B cell (primary cell): ENCODE results near the gene CCDC87.

Experiments used
- CTCF ChIP-seq: fragments of 200-600 bp; IDR thresholded peaks from one replicate; pipeline ENCODE4 v1.8.0; 2022; ENCODE audit warnings: antibody characterized with exemption, mild to moderate bottlenecking
- EZH2 ChIP-seq: IDR thresholded peaks from 2 replicates; pipeline ENCODE4 v1.6.1; 2012; ENCODE audit warnings: borderline replicate concordance, low read depth, mild to moderate bottlenecking, moderate library complexity, low read length; ENCODE audit not compliant: insufficient read depth, poor library complexity, severe bottlenecking

- no peak for TF ChIP-seq EZH2
- no peak for TF ChIP-seq CTCF
Measured at GRCh38 chr11:66569076-66569475, 23.8 kb downstream of the CCDC87 start.
